Keratinocyte (primary cell): ENCODE data around the gene TTPAL. TPM values are rescaled to one million over a fixed set of nuclear protein-coding genes. Genes with fewer than 3 reads are reported as not detected.

Experiments used
- DNase-seq: peaks from one replicate; pipeline ENCODE4 v3.0.0-alpha.2; 2011; ENCODE audit warnings: low read depth, missing footprints, low spot score
- FAIRE-seq: peaks from 2 replicates; lab custom pipeline; 2011; peaks lifted over from hg19 to GRCh38; lab: Jason Lieb, UNC
- H2AFZ ChIP-seq: 2 replicates; pipeline ENCODE4 v1.6.0; 2012; ENCODE audit warnings: low read length, control low read depth, inconsistent platforms; ENCODE audit not compliant: control insufficient read depth
- H3K27ac ChIP-seq: 2 replicates; pipeline ENCODE4 v1.5.1; 2011; ENCODE audit warnings: low read length; ENCODE audit not compliant: control insufficient read depth, insufficient read depth
- H3K27me3 ChIP-seq: 3 replicates; pipeline ENCODE4 v1.6.0; 2011; ENCODE audit warnings: low read length; ENCODE audit not compliant: control insufficient read depth, insufficient read depth; ENCODE audit errors: extremely low read depth
- H3K36me3 ChIP-seq, 2 experiments: 2 replicates in 1 of 2; 3 replicates in 1 of 2; pipeline ENCODE4 v1.5.1; 2011; ENCODE audit warnings: low read length in 2 of 2, mild to moderate bottlenecking in 1 of 2; ENCODE audit not compliant: control insufficient read depth in 2 of 2, insufficient read depth in 2 of 2; ENCODE audit errors: extremely low read depth in 1 of 2
- H3K4me1 ChIP-seq: 3 replicates; pipeline ENCODE4 v1.5.1; 2011; ENCODE audit warnings: low read length; ENCODE audit not compliant: control insufficient read depth, insufficient read depth; ENCODE audit errors: extremely low read depth
- H3K4me2 ChIP-seq: 3 replicates; pipeline ENCODE4 v1.6.0; 2011; ENCODE audit warnings: low read depth, low read length; ENCODE audit not compliant: control insufficient read depth, insufficient read depth; ENCODE audit errors: extremely low read depth
- H3K4me3 ChIP-seq, 3 experiments: fragments of 200-600 bp in 1 of 3; sonication (generic) in 1 of 3; 2 replicates in 2 of 3; 3 replicates in 1 of 3; pipeline ENCODE4 v1.5.1; 2011 to 2016; ENCODE audit warnings: low read length in 3 of 3, mild to moderate bottlenecking in 3 of 3, control low read depth in 2 of 3, inconsistent platforms in 1 of 3, low read depth in 1 of 3, mixed read lengths in 1 of 3, mixed run types in 1 of 3, moderate library complexity in 1 of 3; ENCODE audit not compliant: control insufficient read depth in 2 of 3, insufficient read depth in 2 of 3; ENCODE audit errors: extremely low read depth in 1 of 3
- H3K79me2 ChIP-seq: 2 replicates; pipeline ENCODE4 v1.6.0; 2012; ENCODE audit warnings: low read length; ENCODE audit not compliant: control insufficient read depth, insufficient read depth
- H3K9ac ChIP-seq: 3 replicates; pipeline ENCODE4 v1.6.0; 2011; ENCODE audit warnings: low read length; ENCODE audit not compliant: control insufficient read depth, insufficient read depth; ENCODE audit errors: extremely low read depth
- H3K9me1 ChIP-seq: 3 replicates; pipeline ENCODE4 v1.6.0; 2011; ENCODE audit warnings: low read length; ENCODE audit not compliant: control insufficient read depth, insufficient read depth; ENCODE audit errors: extremely low read depth
- H3K9me3 ChIP-seq: 2 replicates; pipeline ENCODE4 v1.5.1; 2012; ENCODE audit warnings: low read depth, low read length; ENCODE audit not compliant: control insufficient read depth
- H4K20me1 ChIP-seq: 3 replicates; pipeline ENCODE4 v1.6.0; 2011; ENCODE audit warnings: low read length; ENCODE audit not compliant: control insufficient read depth, insufficient read depth; ENCODE audit errors: extremely low read depth
- CTCF ChIP-seq, 3 experiments: IDR thresholded peaks in 1 of 3; conservative IDR thresholded peaks in 1 of 3; optimal IDR thresholded peaks in 1 of 3; 2 replicates in 2 of 3; 3 replicates in 1 of 3; pipeline versions ENCODE3 to v1.5.1; 2011; ENCODE audit warnings: low read length in 3 of 3, mild to moderate bottlenecking in 3 of 3, moderate library complexity in 2 of 3, control low read depth in 1 of 3, inconsistent platforms in 1 of 3; ENCODE audit not compliant: insufficient read depth in 2 of 3; ENCODE audit errors: extremely low read depth in 1 of 3
- EZH2 ChIP-seq: IDR thresholded peaks from one replicate; pipeline ENCODE4 v1.6.1; 2012; ENCODE audit warnings: inconsistent platforms, mild to moderate bottlenecking, low read length, moderate library complexity
- dilution Hi-C: fragments of 300-500 bp; cut with MboI; formaldehyde crosslinking; loops from one replicate; pipeline ENCODE4 v1.7.0; 2020; ENCODE audit warnings: low sequenced_read_pairs; ENCODE audit not compliant: extremely low pct_ligation_motif_present
- polyA plus RNA-seq, 5 experiments: library from polyadenylated mRNA; depleted of rRNA in 3 of 5; stranded (reverse) in 3 of 5; stranded (forward) in 1 of 5; unstranded in 1 of 5; fragments of >200 nt; gene quantifications; 1 replicate in 1 of 5; 2 replicates in 3 of 5; 3 replicates in 1 of 5; pipeline versions ENCODE4 v1.2.1 to v1.2.3, GENCODE V29; 2011 to 2012; ENCODE audit warnings: missing spikeins in 2 of 5, low read depth in 1 of 5, low replicate concordance in 1 of 5

Gene TTPAL
- polyA plus RNA-seq, 1 donor (not counting 4 experiments of a cell fraction or from before 2014, with no cell fraction given) = 20.0 TPM

DNA sequence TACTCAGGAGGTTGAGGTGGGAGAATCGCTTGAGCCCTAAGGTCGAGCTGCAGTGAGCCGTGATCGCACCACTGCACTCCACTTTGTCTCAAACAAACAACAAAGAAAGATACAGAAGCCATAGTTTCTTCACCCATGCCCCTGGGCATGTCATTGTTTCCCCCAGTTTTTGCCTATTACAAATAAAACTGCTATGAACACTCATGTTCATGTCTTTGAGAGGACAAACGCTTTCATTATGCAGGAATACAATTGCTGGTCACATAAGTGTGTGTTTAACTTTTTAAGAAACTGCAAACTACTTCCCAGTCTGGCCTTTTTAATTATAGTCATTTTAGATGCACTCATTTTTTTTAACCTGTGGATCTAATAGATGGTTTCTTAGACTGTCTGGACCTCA, 12.2 kb upstream of the TTPAL start:
- no peak for TF ChIP-seq EZH2
- no peak for TF ChIP-seq CTCF (optimal IDR thresholded peaks at IDR 0.05 in 1 of 3, IDR thresholded peaks at IDR 0.05 in 1 of 3, conservative IDR thresholded peaks at IDR 0.05 in 1 of 3; ENCODE audit: extremely low read depth in 1 of 3, insufficient read depth in 2 of 3, low read length in 3 of 3)
- Histone ChIP-seq H3K4me3 (no peak overlapping the region), H4K20me1 (no peaks in the 10 kb centered on the region), H3K27me3 (no peaks in the 10 kb centered on the region), H3K36me3 (no peaks in the 10 kb centered on the region), H3K27ac (no peak overlapping the region), H3K79me2 (no peaks in the 10 kb centered on the region), H3K4me1 (peaks cover 10% of the 10 kb centered on the region), H3K9me3 (no peaks in the 10 kb centered on the region), H3K4me2 (no peak overlapping the region), H3K9ac (no peak overlapping the region), H2AFZ (no peak overlapping the region), H3K9me1 (no peaks in the 10 kb centered on the region)
- dilution Hi-C loops = no loop called here
- DNase-seq (no peak), FAIRE-seq (no peak)

DNA sequence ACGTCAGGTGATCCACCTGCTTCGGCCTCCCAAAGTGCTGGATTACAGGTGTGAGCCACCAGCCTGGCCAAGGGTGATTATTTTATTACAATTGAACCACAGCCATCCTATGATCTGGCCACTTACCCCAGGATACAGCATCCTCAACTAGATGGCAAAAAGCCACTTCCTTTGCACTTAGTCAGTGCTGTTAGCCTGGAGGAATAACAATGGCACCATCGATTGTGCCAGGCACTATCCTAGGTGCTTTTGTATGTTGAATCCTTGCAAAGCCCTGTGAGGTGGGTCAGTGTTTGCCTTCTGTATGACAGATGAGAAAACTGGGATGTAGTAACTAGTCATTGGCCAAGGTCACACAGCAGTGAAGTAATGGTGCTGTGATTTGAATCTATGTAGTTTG, 11.2 kb upstream of the TTPAL start:
- Histone ChIP-seq H3K9ac (no peak overlapping the region), H3K27me3 (no peaks in the 10 kb centered on the region)
- DNase-seq = no peak

More for the DNA sequence above, 11.2 kb upstream of the TTPAL start:
- no peak for TF ChIP-seq CTCF (optimal IDR thresholded peaks at IDR 0.05 in 1 of 3, IDR thresholded peaks at IDR 0.05 in 1 of 3, conservative IDR thresholded peaks at IDR 0.05 in 1 of 3; ENCODE audit: extremely low read depth in 1 of 3, insufficient read depth in 2 of 3, low read length in 3 of 3)
- no peak for TF ChIP-seq EZH2
- no peak for FAIRE-seq
- H3K4me3 ChIP-seq = no peak overlapping the region
- no peaks in the 10 kb centered on the region for H3K9me1 ChIP-seq
- dilution Hi-C loops = no loop called here
- H2AFZ ChIP-seq = no peak overlapping the region
- no peaks in the 10 kb centered on the region for H4K20me1 ChIP-seq
- H3K9me3 ChIP-seq = no peaks in the 10 kb centered on the region
- H3K4me2 ChIP-seq = no peak overlapping the region
- H3K4me1 ChIP-seq = peaks cover 10% of the 10 kb centered on the region
- no peaks in the 10 kb centered on the region for H3K79me2 ChIP-seq
- H3K36me3 ChIP-seq = no peaks in the 10 kb centered on the region
- H3K27ac ChIP-seq = no peak overlapping the region
